NCI-H446 treated with DMSO at 0.1 percent for 48 hours (cell line): Measurements from ENCODE around the gene DHX32.

Source experiments
- DNase-seq: peaks from one replicate; lab custom pipeline; 2025; lab: John Stamatoyannopoulos, UW

The DHX32 gene

DNA sequence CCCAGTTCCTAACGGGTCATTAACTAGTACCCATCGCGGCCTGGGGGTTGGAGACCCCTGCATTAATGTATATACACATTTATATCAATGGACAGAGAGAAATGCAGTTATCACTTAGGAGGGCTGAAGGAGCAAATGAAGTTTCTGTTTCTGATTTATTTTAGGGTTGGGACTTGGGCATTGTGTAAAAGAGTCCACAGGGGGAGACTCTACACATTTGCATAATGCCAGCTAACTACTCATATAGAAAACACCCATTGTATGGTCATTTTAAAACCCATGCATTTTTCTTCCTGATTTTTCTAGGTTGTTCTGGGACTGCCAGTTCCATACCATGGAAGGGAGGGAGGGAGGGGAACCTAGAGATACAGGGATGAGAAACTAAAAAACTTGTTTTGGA is 34.2 kb downstream of the DHX32 start:
- DNase-seq, result no peak

DNA sequence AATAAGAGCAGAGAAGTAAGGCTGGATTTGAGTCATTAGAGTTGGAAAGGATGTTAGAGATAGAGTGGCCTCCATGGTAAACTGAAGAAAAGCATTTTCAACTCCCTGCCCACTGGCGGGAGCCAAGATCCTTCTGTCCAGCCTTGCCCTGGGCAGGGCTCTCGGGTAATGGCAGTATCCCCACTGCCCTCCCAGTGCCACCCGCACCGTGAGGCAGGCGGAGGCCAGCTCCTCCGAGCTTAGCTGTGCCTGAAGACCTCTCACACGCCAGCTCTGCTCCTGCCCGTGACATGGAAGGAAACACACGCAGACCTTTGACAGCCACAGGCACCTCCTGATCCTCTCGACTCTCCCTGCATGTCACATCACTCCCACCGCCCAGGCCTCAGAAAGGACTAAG is 35.5 kb downstream of the DHX32 start:
- DNase-seq, result no peak

GRCh38 chr10:125844751-125845221 is 36.3 kb downstream of the DHX32 start:
- no peak for DNase-seq

- DNase-seq, result no peak
Observed at GRCh38 chr10:125843603-125844329, 37.3 kb downstream of the DHX32 start.

GRCh38 chr10:125840955-125841354 is 40.1 kb downstream of the DHX32 start:
- DNase-seq, result no peak

GRCh38 chr10:125840406-125840805 is 40.7 kb downstream of the DHX32 start:
- DNase-seq, result no peak

DNA sequence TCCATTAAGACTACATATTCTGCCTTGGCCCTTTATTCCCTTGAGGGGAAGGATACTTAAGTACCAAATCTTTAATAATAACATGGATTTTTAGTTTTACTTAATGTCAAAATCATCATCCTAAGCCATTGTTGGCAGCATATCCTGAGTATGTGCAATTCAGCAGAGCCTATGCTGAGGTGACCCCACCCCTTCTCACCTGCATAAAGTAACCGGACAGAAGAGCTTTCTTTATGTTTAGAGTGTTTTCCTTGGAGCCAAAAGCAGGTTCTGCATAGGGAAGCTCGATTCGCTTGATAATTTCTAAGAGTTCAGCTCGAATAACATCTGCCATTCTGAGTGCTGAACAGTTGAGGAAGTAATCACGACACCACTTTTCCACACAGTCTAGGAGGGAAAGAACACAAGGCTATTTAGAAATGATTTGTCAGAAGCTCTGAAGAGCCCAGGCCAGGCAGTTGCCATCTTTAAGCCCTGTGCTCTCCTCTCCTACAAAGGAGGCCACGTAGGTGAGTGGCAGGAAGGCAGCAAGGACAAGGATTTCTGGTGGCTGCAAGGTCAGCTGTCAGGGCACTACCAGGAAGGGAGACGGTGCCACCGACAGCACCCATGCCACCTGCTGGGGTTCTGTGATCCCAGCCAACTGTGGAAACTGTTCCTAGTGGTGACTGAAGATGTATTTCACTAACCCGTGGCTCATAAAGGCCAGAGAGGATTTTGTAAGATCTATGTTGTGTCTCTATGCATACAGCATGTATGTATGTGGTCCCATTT is 42.1 kb downstream of the DHX32 start:
- no peak for DNase-seq

GRCh38 chr10:125836746-125837145 is 44.3 kb downstream of the DHX32 start:
- no peak for DNase-seq

DNA sequence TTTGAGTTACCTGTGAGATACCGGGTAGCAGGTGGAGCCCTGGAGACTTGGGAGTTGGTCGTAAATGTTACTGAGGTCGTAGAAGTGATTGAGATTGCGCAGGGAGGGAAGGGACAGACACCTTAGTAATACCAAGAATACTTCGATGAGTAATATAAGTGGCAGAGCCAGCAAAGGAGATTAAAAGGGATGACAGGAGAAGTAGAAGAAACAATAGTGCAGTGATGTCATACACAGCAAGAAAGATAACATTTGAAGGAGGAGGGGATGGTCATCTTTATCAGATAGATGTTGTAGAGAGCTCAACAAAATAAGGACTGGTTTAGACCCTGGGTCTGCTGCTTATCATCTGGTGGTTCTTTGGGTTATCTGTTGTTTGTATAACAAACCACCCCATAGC is 52.8 kb downstream of the DHX32 start:
- DNase-seq, result no peak

GRCh38 chr10:125827133-125827532 is 54.0 kb downstream of the DHX32 start:
- DNase-seq, result no peak

DNA sequence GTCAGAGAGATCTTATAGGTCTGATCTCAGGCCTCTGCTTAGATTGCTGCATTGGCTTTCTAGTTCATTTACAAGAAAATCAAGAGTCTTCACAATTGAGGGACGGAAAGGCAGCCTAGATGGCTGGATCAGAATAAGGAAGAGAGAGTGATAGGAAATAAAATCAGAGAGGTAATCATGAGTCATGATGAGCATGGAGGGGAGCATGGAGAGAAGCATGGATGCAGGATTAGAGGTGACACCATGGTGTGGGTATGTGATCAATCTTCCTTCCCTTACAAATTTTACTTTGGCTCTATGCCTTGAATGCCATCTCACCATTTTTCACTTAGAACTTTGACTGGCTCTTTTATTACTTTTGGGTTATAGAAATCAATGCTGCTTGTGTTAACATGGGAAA is 56.4 kb downstream of the DHX32 start:
- no peak for DNase-seq

GRCh38 chr10:125823663-125824251 is 57.3 kb downstream of the DHX32 start:
- DNase-seq, result no peak

GRCh38 chr10:125822878-125823662 is 58.0 kb downstream of the DHX32 start, which contains the start of the genes BCCIP and UROS:
BCCIP (plus strand) TSS chr10:125823546; CDS start chr10:125823558, 12 bp downstream.
UROS (minus strand) TSS chr10:125823258; CDS start chr10:125816499, 6,759 bp downstream.
- peak; percentile 39 for DNase-seq

GRCh38 chr10:125820701-125821100 is 60.4 kb downstream of the DHX32 start:
- no peak for DNase-seq

- DNase-seq, result no peak
Observed at GRCh38 chr10:125817337-125817946, 63.6 kb downstream of the DHX32 start.

DNA sequence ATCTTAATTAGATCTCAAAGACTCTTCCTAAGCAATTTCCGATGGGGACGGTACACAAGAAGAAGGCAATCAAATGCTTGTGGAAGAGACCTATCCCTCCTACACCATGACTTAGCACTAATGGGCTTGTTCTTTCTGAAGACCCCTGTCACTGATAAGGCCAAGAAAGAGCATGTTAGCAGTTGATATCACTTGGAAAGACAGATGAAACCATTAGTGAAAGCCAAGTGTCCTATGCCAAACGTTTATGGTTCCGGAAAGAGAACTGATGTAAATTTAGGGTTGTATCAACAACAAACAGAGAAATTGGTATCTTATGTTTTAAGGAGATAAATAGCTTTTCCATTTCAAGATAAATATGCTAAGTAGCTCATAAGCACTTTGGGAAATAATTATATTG is 64.5 kb downstream of the DHX32 start:
- DNase-seq, result no peak

GRCh38 chr10:125815764-125816163 is 65.3 kb downstream of the DHX32 start:
- DNase-seq, result no peak

GRCh38 chr10:125812128-125812750 is 68.9 kb downstream of the DHX32 start:
- no peak for DNase-seq

- DNase-seq, result no peak
Observed at GRCh38 chr10:125811251-125811650, 69.8 kb downstream of the DHX32 start.

DNA sequence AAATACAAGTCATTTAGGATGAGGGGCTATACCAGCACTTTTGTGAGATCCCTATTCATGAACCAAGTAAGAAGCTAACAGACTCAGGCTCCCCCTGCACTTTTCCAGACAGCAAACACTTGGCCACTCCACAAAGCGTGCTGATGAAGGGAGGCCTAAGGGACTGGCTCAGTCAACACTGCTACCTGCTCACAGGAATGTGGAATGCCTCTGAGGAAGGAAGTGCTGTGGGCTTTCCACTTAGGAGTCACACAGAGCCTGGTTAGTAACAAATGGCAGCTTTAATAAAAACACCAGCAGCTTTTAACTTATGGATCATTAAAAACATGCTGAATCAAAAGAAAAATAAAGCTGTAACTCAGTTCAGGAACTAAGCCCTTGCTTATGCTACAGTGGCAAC is 73.0 kb downstream of the DHX32 start:
- DNase-seq, result no peak

- no peak for DNase-seq
Observed at GRCh38 chr10:125802739-125803138, 78.4 kb downstream of the DHX32 start.
